Spinal cord (tissue), 10 donors: ENCODE data around the gene ACOX3. TPM values are rescaled to one million over a fixed set of nuclear protein-coding genes. Genes with fewer than 3 reads are reported as not detected.
"Not testable (repeated sequence)": the region's sequence is repeated elsewhere in the genome, so short reads cannot be mapped to it uniquely, and the experiment has no call there.

Source experiments
- DNase-seq, 6 donors: peaks; one replicate each; pipeline versions ENCODE4 v3.0.0 to v3.0.0-alpha.2; 2013 to 2015; ENCODE audit warnings: low spot score in 6 of 6, low read depth in 4 of 6
- H3K27ac ChIP-seq: one replicate; pipeline ENCODE4 v1.5.1; 2013; ENCODE audit warnings: low read depth, low read length, control low read depth
- H3K27me3 ChIP-seq: one replicate; pipeline ENCODE4 v1.6.1; 2013; ENCODE audit warnings: low read length; ENCODE audit not compliant: control insufficient read depth, insufficient read depth
- H3K36me3 ChIP-seq: one replicate; pipeline ENCODE4 v1.6.1; 2013; ENCODE audit warnings: low read length; ENCODE audit not compliant: control insufficient read depth, insufficient read depth
- H3K4me1 ChIP-seq: one replicate; pipeline ENCODE4 v1.6.1; 2013; ENCODE audit warnings: low read length; ENCODE audit not compliant: control insufficient read depth, insufficient read depth
- H3K4me3 ChIP-seq: one replicate; pipeline ENCODE4 v1.5.1; 2013; ENCODE audit warnings: low read depth, low read length, control low read depth
- H3K9me3 ChIP-seq: one replicate; pipeline ENCODE4 v1.6.1; 2013; ENCODE audit warnings: low read length; ENCODE audit not compliant: control insufficient read depth, insufficient read depth
- WGBS: methylation state at CpG from one replicate; pipeline ENCODE4 v1.1.5; 2013; ENCODE audit warnings: missing lambda C conversion rate; ENCODE audit not compliant: insufficient coverage; 5-methylcytosine and 5-hydroxymethylcytosine counted together
- long read RNA-seq, 4 donors: transcript quantifications; one replicate each; lab custom pipeline, GENCODE V29; 2026
- polyA plus RNA-seq, 2 donors: library from polyadenylated mRNA; unstranded; fragments of 120-200 nt; gene quantifications; one replicate each; pipeline ENCODE4 v1.2.1, GENCODE V29; 2013; ENCODE audit not compliant: insufficient read length in 2 of 2
- total RNA-seq, 2 donors: library from RNA; depleted of rRNA in 1 of 2; stranded (reverse); fragments of 120-200 nt in 1 of 2; fragments of >200 nt in 1 of 2; gene quantifications; one replicate each; pipeline versions ENCODE4 v1.2.3 to v1.2.4, GENCODE V29; 2013 to 2014
- donor health status: healthy.

Gene ACOX3
- total RNA-seq (10 to 100 TPM; 25.1 to 28.7 TPM), polyA plus RNA-seq (10 to 100 TPM; 21.2 to 22.1 TPM)
- long read RNA-seq, donor 1, partial matches to known transcripts = 0 of 2 reads
- long read RNA-seq, donor 1, other reads (novel, unspliced or antisense) = 0 of 2 reads
- long read RNA-seq, donor 2, partial matches to known transcripts = 0 of 2 reads
- long read RNA-seq, donor 2, other reads (novel, unspliced or antisense) = 0 of 2 reads
- long read RNA-seq, donor 3, partial matches to known transcripts = 0 of 2 reads
- long read RNA-seq, donor 3, other reads (novel, unspliced or antisense) = 0 of 2 reads
- long read RNA-seq, donor 4, partial matches to known transcripts = 0 of 2 reads
- long read RNA-seq, donor 4, other reads (novel, unspliced or antisense) = 0 of 2 reads

DNA sequence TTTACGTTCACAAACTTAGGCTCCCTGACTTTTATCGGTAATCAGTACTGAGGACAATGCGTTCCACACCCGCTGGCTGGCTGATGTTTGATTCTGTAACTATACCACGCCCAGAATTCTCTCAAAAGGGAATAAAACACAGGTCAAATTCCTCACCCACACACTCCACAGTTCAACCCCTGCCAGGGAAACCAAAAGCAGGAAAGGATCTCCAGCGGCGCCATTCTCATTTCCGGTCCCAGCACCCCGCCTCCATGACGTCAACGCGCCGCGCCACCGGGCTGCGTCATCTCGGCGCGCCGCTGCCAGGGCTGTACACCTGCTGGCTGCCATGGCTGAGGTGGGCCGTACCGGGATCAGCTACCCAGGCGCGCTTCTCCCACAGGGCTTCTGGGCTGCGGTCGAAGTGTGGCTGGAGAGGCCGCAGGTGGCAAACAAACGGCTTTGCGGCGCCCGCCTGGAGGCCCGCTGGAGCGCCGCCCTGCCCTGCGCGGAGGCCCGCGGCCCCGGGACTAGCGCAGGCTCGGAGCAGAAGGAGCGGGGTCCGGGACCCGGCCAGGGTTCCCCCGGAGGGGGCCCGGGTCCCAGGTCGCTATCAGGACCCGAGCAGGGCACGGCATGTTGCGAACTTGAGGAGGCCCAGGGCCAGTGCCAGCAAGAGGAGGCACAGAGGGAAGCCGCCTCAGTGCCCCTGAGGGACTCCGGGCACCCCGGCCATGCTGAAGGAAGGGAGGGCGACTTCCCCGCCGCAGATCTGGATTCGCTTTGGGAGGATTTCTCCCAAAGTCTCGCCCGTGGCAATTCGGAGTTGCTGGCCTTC, at the start of gene ACOX3, which contains the start of gene TRMT44:
Gene ACOX3 (minus strand): TSS at position 232 of the 820 bp plus-strand sequence. CDS start 24,202 bp downstream, outside the sequence.
Gene TRMT44 (plus strand): TSS at position 286 of the 820 bp plus-strand sequence. CDS start 46 bp downstream, at position 332.
- no peaks in the 10 kb centered on the region for H3K27me3 ChIP-seq
- peak; percentile 83 to 97 (median 90) for DNase-seq
- H3K27ac ChIP-seq = peak within 1 kb of the TSS; percentile 95
- peaks cover 5% of the 10 kb centered on the region for H3K36me3 ChIP-seq
- WGBS = 0% methylated on average over 60 of the region's 60 CpGs
- no peaks in the 10 kb centered on the region for H3K9me3 ChIP-seq
- peak within 1 kb of the TSS; percentile 91 for H3K4me3 ChIP-seq
- H3K4me1 ChIP-seq = peaks cover 24% of the 10 kb centered on the region

GRCh38 chr4:8488791-8489369, 48.4 kb upstream of the ACOX3 start:
- no peaks in the 10 kb centered on the region for H3K4me1 ChIP-seq
- no peak overlapping the region for H3K4me3 ChIP-seq
- DNase-seq = no peak
- H3K9me3 ChIP-seq = no peaks in the 10 kb centered on the region
- 100% methylated on average over 5 of the region's 5 CpGs for WGBS
- peaks cover 4% of the 10 kb centered on the region for H3K36me3 ChIP-seq
- no peak overlapping the region for H3K27ac ChIP-seq
- H3K27me3 ChIP-seq = no peaks in the 10 kb centered on the region

- not testable (repeated sequence) for H3K27me3 ChIP-seq, H3K4me3 ChIP-seq, H3K27ac ChIP-seq, DNase-seq, H3K36me3 ChIP-seq, H3K9me3 ChIP-seq, H3K4me1 ChIP-seq
- 42% methylated on average over 5 of the region's 9 CpGs for WGBS
Observed at GRCh38 chr4:8486643-8487042, 46.1 kb upstream of the ACOX3 start.

GRCh38 chr4:8480221-8480620, 39.7 kb upstream of the ACOX3 start:
- 93% methylated on average over 5 of the region's 11 CpGs for WGBS
- H3K36me3 ChIP-seq = peaks cover 46% of the 10 kb centered on the region
- H3K27me3 ChIP-seq = no peaks in the 10 kb centered on the region
- H3K4me3 ChIP-seq = no peak overlapping the region
- peaks cover 4% of the 10 kb centered on the region for H3K4me1 ChIP-seq
- no peak for DNase-seq
- no peaks in the 10 kb centered on the region for H3K9me3 ChIP-seq
- no peak overlapping the region for H3K27ac ChIP-seq

GRCh38 chr4:8478801-8479744, 38.5 kb upstream of the ACOX3 start:
- no peaks in the 10 kb centered on the region for H3K9me3 ChIP-seq
- H3K27ac ChIP-seq = no peak overlapping the region
- H3K4me3 ChIP-seq = no peak overlapping the region
- H3K27me3 ChIP-seq = no peaks in the 10 kb centered on the region
- peaks cover 16% of the 10 kb centered on the region for H3K4me1 ChIP-seq
- H3K36me3 ChIP-seq = peaks cover 57% of the 10 kb centered on the region
- 69% methylated on average over 19 of the region's 24 CpGs for WGBS
- no peak for DNase-seq

GRCh38 chr4:8478371-8478770, 37.8 kb upstream of the ACOX3 start:
- 93% methylated on average over 9 of the region's 9 CpGs for WGBS
- no peak overlapping the region for H3K27ac ChIP-seq
- DNase-seq = no peak

GRCh38 chr4:8477676-8478075, 37.2 kb upstream of the ACOX3 start:
- no peak overlapping the region for H3K4me3 ChIP-seq
- 88% methylated on average over 8 of the region's 8 CpGs for WGBS
- H3K9me3 ChIP-seq = no peaks in the 10 kb centered on the region
- peaks cover 27% of the 10 kb centered on the region for H3K4me1 ChIP-seq
- no peak for DNase-seq
- no peaks in the 10 kb centered on the region for H3K27me3 ChIP-seq
- no peak overlapping the region for H3K27ac ChIP-seq
- peaks cover 70% of the 10 kb centered on the region for H3K36me3 ChIP-seq

More at GRCh38 chr4:8478371-8478770, 37.8 kb upstream of the ACOX3 start:
- Histone ChIP-seq H3K27me3 (no peaks in the 10 kb centered on the region), H3K36me3 (peaks cover 64% of the 10 kb centered on the region), H3K9me3 (no peaks in the 10 kb centered on the region), H3K4me1 (peaks cover 23% of the 10 kb centered on the region), H3K4me3 (no peak overlapping the region)

- WGBS = 90% methylated on average over 15 of the region's 16 CpGs
- Histone ChIP-seq H3K27me3 (no peaks in the 10 kb centered on the region), H3K4me1 (peaks cover 33% of the 10 kb centered on the region), H3K36me3 (peaks cover 75% of the 10 kb centered on the region), H3K4me3 (no peak overlapping the region), H3K9me3 (no peaks in the 10 kb centered on the region), H3K27ac (no peak overlapping the region)
- no peak for DNase-seq
Observed at GRCh38 chr4:8477095-8477635, 36.6 kb upstream of the ACOX3 start.
